ENCODE results near the gene SPSB3.

DNA sequence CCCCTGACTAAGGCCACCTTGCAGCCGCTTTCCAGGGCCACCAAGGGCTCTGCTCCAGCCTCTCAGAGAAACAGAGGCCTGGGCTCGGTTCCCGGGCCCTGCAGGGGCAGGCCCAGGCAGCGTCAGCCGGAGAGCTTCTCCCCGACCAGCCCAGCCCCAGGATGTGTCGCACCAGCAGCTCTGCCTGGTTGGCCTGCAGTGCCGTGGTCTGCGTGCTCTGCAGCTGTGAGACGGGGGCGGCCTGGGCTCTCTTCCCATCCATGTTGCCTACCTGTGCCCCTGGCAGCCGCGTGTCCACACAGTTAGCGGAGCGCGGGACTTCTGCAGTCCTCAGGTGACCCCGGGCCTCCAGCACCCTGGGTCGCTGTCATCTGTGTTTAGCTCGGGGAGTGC, 6.3 kb upstream of the SPSB3 start:
- no peak for TF ChIP-seq CTCF (IDR thresholded peaks at IDR 0.05)
- no peak for TF ChIP-seq POLR2A (IDR thresholded peaks at IDR 0.05)
